Endothelial cell of umbilical vein (primary cell): ENCODE measurements around the gene IGF2R.

Source experiments
- POLR2AphosphoS5 ChIP-seq: IDR thresholded peaks from 2 replicates; pipeline ENCODE4 v1.6.1; 2012; ENCODE audit warnings: low read depth, mild to moderate bottlenecking, control low read depth, low read length, moderate library complexity; ENCODE audit not compliant: insufficient read depth
- TF ChIP-seq, protein P1 (sequence below), 2 donors: IDR thresholded peaks; 1 replicate in 1 of 2; 2 replicates in 1 of 2; pipeline ENCODE4 v1.5.1; 2011; ENCODE audit warnings: low read length in 2 of 2, mild to moderate bottlenecking in 2 of 2, moderate library complexity in 2 of 2, control low read depth in 1 of 2, inconsistent platforms in 1 of 2, low read depth in 1 of 2; ENCODE audit not compliant: insufficient read depth in 1 of 2; ENCODE audit errors: extremely low read depth in 1 of 2

- TF ChIP-seq, protein P1, sequence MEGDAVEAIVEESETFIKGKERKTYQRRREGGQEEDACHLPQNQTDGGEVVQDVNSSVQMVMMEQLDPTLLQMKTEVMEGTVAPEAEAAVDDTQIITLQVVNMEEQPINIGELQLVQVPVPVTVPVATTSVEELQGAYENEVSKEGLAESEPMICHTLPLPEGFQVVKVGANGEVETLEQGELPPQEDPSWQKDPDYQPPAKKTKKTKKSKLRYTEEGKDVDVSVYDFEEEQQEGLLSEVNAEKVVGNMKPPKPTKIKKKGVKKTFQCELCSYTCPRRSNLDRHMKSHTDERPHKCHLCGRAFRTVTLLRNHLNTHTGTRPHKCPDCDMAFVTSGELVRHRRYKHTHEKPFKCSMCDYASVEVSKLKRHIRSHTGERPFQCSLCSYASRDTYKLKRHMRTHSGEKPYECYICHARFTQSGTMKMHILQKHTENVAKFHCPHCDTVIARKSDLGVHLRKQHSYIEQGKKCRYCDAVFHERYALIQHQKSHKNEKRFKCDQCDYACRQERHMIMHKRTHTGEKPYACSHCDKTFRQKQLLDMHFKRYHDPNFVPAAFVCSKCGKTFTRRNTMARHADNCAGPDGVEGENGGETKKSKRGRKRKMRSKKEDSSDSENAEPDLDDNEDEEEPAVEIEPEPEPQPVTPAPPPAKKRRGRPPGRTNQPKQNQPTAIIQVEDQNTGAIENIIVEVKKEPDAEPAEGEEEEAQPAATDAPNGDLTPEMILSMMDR (IDR thresholded peaks at IDR 0.05; ENCODE audit: extremely low read depth in 1 of 2, insufficient read depth in 1 of 2, low read depth in 1 of 2, low read length in 2 of 2), result no peak
- no peak for TF ChIP-seq POLR2AphosphoS5
These were observed 22.0 kb upstream of the IGF2R start for GRCh38 chr6:159946912-159947311.
